CD4-positive, alpha-beta T cell (primary cell): ENCODE data around the gene PHACTR3. TPM values are rescaled to one million over a fixed set of nuclear protein-coding genes. Genes with fewer than 3 reads are reported as not detected.
"Not testable (repeated sequence)": the region's sequence is repeated elsewhere in the genome, so short reads cannot be mapped to it uniquely, and the experiment has no call there.

Experiments
- ATAC-seq: fragments of 200-7000 bp; cut with Tn5 transposase; one replicate; pipeline ENCODE4 v1.10.0; 2022; ENCODE audit warnings: mild to moderate bottlenecking; ENCODE audit not compliant: poor library complexity
- CTCF ChIA-PET: fragments of 350-600 bp; sonication (Branson Sonifier 250); formaldehyde crosslinking; loops from one replicate; lab custom pipeline; 2021; ENCODE audit warnings: antibody characterized with exemption, inconsistent platforms; lab: Charles Lee
- POLR2A ChIA-PET: fragments of 350-600 bp; sonication (Branson Sonifier 250); formaldehyde crosslinking; loops from one replicate; lab custom pipeline; 2021; ENCODE audit warnings: antibody characterized with exemption, inconsistent platforms; lab: Charles Lee
- DNase-seq, 14 experiments: peaks; one replicate each; pipeline ENCODE4 v3.0.0-alpha.2; 2013 to 2020; ENCODE audit warnings: mixed read lengths in 2 of 14
- H3K27ac ChIP-seq, 2 donors: one replicate each; pipeline versions ENCODE4 v1.5.1 to v1.7.0; 2013; ENCODE audit warnings: low read length in 2 of 2, low read depth in 1 of 2, mild to moderate bottlenecking in 1 of 2
- H3K27me3 ChIP-seq, 2 experiments: 1 replicate in 1 of 2; 2 replicates in 1 of 2; pipeline versions ENCODE4 v1.6.1 to v1.7.0; 2013; ENCODE audit warnings: low read length in 2 of 2, control low read depth in 1 of 2, mild to moderate bottlenecking in 1 of 2, moderate library complexity in 1 of 2; ENCODE audit not compliant: insufficient read depth in 2 of 2, control insufficient read depth in 1 of 2
- H3K36me3 ChIP-seq: one replicate; pipeline ENCODE4 v1.6.1; 2013; ENCODE audit warnings: low read length, control low read depth; ENCODE audit not compliant: insufficient read depth
- H3K4me1 ChIP-seq: one replicate; pipeline ENCODE4 v1.6.1; 2013; ENCODE audit warnings: low read length, control low read depth; ENCODE audit not compliant: insufficient read depth
- H3K4me3 ChIP-seq: one replicate; pipeline ENCODE4 v1.5.1; 2013; ENCODE audit warnings: mild to moderate bottlenecking, low read length, moderate library complexity
- H3K9me3 ChIP-seq, 2 experiments: 1 replicate in 1 of 2; 2 replicates in 1 of 2; pipeline versions ENCODE4 v1.6.1 to v1.7.0; 2013; ENCODE audit warnings: low read length in 2 of 2, mild to moderate bottlenecking in 2 of 2, control low read depth in 1 of 2, moderate library complexity in 1 of 2; ENCODE audit not compliant: control insufficient read depth in 1 of 2, insufficient read depth in 1 of 2
- H3K27ac Mint-ChIP-seq: one replicate; pipeline ENCODE4 v1.8.0; 2020; ENCODE audit warnings: mixed read lengths
- H3K27me3 Mint-ChIP-seq: one replicate; pipeline ENCODE4 v1.8.0; 2021; ENCODE audit warnings: mixed read lengths
- H3K36me3 Mint-ChIP-seq: one replicate; pipeline ENCODE4 v1.8.0; 2021; ENCODE audit warnings: low read depth, mixed read lengths
- H3K4me1 Mint-ChIP-seq: one replicate; pipeline ENCODE4 v1.8.0; 2021; ENCODE audit warnings: low read depth, mixed read lengths
- H3K4me3 Mint-ChIP-seq: one replicate; pipeline ENCODE4 v1.8.0; 2020; ENCODE audit warnings: mild to moderate bottlenecking, mixed read lengths
- H3K9me3 Mint-ChIP-seq: one replicate; pipeline ENCODE4 v1.8.0; 2020; ENCODE audit warnings: mixed read lengths
- intact Hi-C, 2 experiments: fragments of 100-400 bp; cut with DNase I in 1 of 2; cut with micrococcal nuclease in 1 of 2; formaldehyde crosslinking; loops; one replicate each; pipeline versions ENCODE4 v1.15.1 to v1.9.0; 2023 to 2025; cut with DNase I, micrococcal nuclease
- total RNA-seq, 174 experiments: library from RNA in 2 of 174; stranded (reverse) in 2 of 174; gene quantifications; one replicate each; pipeline ENCODE4 v1.2.3 and lab custom pipeline; 2021 to 2026
- TF ChIP-seq, protein P1 (sequence below): fragments of 200-600 bp; IDR thresholded peaks from one replicate; pipeline ENCODE4 v1.8.0; 2022; ENCODE audit warnings: antibody characterized with exemption, mild to moderate bottlenecking

The PHACTR3 gene
- total RNA-seq, 2 experiments from 2014 or later: not detected

DNA sequence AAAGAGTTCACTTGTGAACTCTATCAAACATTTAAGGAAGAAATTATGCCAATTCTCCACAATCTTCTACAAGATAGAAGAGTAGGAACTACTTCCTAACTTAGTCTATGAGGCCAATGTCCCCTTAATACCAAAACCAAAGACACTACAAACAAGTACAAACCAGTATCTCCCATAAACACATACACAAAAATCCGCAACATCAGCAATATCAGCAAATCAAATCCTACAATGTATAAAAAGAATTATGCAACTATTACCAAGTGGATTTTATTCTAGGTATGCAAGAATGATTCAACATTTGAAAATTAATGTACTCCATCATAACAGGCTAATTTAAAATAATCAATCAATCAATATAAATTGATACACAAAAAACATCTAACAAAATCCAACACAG lies 283.7 kb downstream of the PHACTR3 start:
- H3K4me1 Mint-ChIP-seq: no peaks in the 10 kb centered on the region
- POLR2A ChIA-PET: no interaction called here
- H3K4me1 ChIP-seq: no peaks in the 10 kb centered on the region
- H3K27me3 ChIP-seq: no peaks in the 10 kb centered on the region
- H3K4me3 Mint-ChIP-seq: no peak overlapping the region
- no peak for DNase-seq
- no peak for ATAC-seq
- no peak overlapping the region for H3K27ac ChIP-seq
- no peaks in the 10 kb centered on the region for H3K9me3 ChIP-seq
- H3K9me3 Mint-ChIP-seq: no peaks in the 10 kb centered on the region
- no peaks in the 10 kb centered on the region for H3K27me3 Mint-ChIP-seq
- no peak overlapping the region for H3K4me3 ChIP-seq
- TF ChIP-seq, protein P1, sequence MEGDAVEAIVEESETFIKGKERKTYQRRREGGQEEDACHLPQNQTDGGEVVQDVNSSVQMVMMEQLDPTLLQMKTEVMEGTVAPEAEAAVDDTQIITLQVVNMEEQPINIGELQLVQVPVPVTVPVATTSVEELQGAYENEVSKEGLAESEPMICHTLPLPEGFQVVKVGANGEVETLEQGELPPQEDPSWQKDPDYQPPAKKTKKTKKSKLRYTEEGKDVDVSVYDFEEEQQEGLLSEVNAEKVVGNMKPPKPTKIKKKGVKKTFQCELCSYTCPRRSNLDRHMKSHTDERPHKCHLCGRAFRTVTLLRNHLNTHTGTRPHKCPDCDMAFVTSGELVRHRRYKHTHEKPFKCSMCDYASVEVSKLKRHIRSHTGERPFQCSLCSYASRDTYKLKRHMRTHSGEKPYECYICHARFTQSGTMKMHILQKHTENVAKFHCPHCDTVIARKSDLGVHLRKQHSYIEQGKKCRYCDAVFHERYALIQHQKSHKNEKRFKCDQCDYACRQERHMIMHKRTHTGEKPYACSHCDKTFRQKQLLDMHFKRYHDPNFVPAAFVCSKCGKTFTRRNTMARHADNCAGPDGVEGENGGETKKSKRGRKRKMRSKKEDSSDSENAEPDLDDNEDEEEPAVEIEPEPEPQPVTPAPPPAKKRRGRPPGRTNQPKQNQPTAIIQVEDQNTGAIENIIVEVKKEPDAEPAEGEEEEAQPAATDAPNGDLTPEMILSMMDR: no peak
- H3K36me3 ChIP-seq: no peaks in the 10 kb centered on the region
- H3K36me3 Mint-ChIP-seq: no peaks in the 10 kb centered on the region
- no peak overlapping the region for H3K27ac Mint-ChIP-seq
- CTCF ChIA-PET: no interaction called here
- intact Hi-C loops: no loop called here

DNA sequence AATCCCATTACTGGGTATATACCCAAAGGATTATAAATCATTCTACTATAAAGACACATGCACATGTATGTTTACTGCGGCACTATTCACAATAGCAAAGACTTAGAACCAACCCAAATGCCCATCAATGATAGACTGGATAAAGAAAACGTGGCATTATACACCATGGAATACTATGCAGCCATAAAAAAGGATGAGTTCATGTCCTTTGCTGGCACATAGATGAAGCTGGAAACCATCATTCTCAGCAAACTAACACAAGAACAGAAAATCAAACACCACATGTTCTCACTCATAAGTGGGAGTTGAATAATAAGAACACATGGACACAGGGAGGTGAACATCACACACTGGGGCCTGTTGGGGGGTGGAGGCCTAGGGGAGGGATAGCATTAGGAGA lies 285.7 kb downstream of the PHACTR3 start:
- H3K27ac ChIP-seq, H3K36me3 ChIP-seq, H3K4me3 Mint-ChIP-seq, H3K27ac Mint-ChIP-seq, H3K4me1 ChIP-seq, CTCF ChIA-PET, H3K4me3 ChIP-seq, H3K27me3 Mint-ChIP-seq, ATAC-seq, H3K36me3 Mint-ChIP-seq, H3K4me1 Mint-ChIP-seq, H3K9me3 Mint-ChIP-seq, POLR2A ChIA-PET, H3K9me3 ChIP-seq, H3K27me3 ChIP-seq, intact Hi-C loops, DNase-seq: not testable (repeated sequence)

DNA sequence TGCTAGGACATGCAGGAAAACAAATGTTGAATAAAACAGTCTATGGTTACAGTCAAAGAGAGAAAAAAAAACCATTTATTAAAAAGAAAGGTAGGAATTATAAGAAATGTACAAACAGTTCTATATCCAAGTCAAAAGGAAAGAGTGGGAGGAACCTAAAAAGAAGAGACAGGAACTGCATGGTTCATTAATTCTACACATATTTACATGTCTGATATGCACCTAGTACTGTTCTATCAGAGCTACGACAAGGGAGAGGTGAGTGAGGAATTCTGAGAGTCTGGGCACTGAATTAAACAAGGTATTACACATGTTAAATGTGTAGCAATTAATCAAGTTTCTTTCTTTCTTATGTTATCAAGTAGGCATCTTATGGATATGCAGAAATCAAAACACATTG lies 287.2 kb downstream of the PHACTR3 start:
- no peaks in the 10 kb centered on the region for H3K9me3 Mint-ChIP-seq

DNA sequence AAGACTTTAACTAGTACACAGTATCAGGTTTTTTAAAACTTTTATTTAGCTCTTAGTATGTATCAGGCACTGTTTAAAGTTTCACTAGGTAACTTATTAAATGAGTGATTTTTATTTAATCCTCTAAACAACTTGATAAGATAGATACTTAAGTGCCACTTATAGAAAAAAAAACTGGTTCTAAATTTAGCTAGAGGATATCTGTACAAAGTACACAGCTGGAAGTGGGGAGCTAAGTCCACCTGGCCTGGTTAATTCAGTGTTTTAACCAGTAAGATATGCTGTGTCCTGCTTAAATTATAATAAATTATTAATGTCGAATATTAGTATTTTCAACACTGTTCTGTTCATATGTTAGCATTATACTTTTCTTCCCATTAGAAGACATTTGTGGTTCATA lies 291.6 kb downstream of the PHACTR3 start:
- H3K27ac Mint-ChIP-seq: no peak overlapping the region
- Histone ChIP-seq H3K9me3 (no peaks in the 10 kb centered on the region), H3K36me3 (no peaks in the 10 kb centered on the region), H3K4me1 (no peaks in the 10 kb centered on the region), H3K27ac (no peak overlapping the region), H3K27me3 (no peaks in the 10 kb centered on the region), H3K4me3 (no peak overlapping the region)
- ChIA-PET CTCF (no interaction called here), POLR2A (no interaction called here)
- H3K36me3 Mint-ChIP-seq: no peaks in the 10 kb centered on the region
- H3K9me3 Mint-ChIP-seq: no peaks in the 10 kb centered on the region
- no peak for DNase-seq
- H3K4me1 Mint-ChIP-seq: no peaks in the 10 kb centered on the region
- H3K27me3 Mint-ChIP-seq: no peaks in the 10 kb centered on the region
- no peak overlapping the region for H3K4me3 Mint-ChIP-seq
- TF ChIP-seq, protein P1: no peak
- intact Hi-C loops: no loop called here
- ATAC-seq: no peak

More for the DNA sequence above, 287.2 kb downstream of the PHACTR3 start:
- Histone ChIP-seq H3K4me1 (no peaks in the 10 kb centered on the region), H3K4me3 (no peak overlapping the region), H3K27ac (no peak overlapping the region), H3K9me3 (no peaks in the 10 kb centered on the region), H3K27me3 (no peaks in the 10 kb centered on the region), H3K36me3 (no peaks in the 10 kb centered on the region)
- intact Hi-C loops: no loop called here
- ATAC-seq: no peak
- Mint-ChIP-seq H3K27ac (no peak overlapping the region), H3K4me1 (no peaks in the 10 kb centered on the region), H3K27me3 (no peaks in the 10 kb centered on the region), H3K36me3 (no peaks in the 10 kb centered on the region), H3K4me3 (no peak overlapping the region)
- POLR2A ChIA-PET: no interaction called here
- no peak for DNase-seq
- TF ChIP-seq, protein P1: no peak
- CTCF ChIA-PET: no interaction called here
